ENCODE data around the gene REV3L. TPM values are rescaled to one million over a fixed set of nuclear protein-coding genes. Genes with fewer than 3 reads are reported as not detected.

REV3L gene
- total and polyA plus RNA-seq, 2 donors (not counting 3 experiments of a cell fraction or from before 2014, with no cell fraction given) = 6.0 to 22.7 TPM

GRCh38 chr6:111409430-111409829, 73.6 kb downstream of the REV3L start:
- no peaks in the 10 kb centered on the region for H3K9me3 ChIP-seq (replicated peaks; ENCODE audit: control insufficient read depth, insufficient read depth, low read length)
- BruUV-seq (replicated peaks) = no TSS peak
- no peak overlapping the region for H3K9ac ChIP-seq (replicated peaks; ENCODE audit: extremely low read depth, insufficient read depth, low read length)
- no peaks in the 10 kb centered on the region for H3K79me2 ChIP-seq (ENCODE audit: control insufficient read depth, insufficient read depth, low read length)
- no peaks in the 10 kb centered on the region for H3K9me1 ChIP-seq (replicated peaks; ENCODE audit: control insufficient read depth, extremely low read depth, insufficient read depth, low read length)
- H2AFZ ChIP-seq (ENCODE audit: low read depth, low read length) = no peak overlapping the region
- no peak for TF ChIP-seq EZH2 (IDR thresholded peaks at IDR 0.05; ENCODE audit: borderline replicate concordance, low read depth, low read length, severe bottlenecking)
- TF ChIP-seq MAX (IDR thresholded peaks at IDR 0.05; ENCODE audit: insufficient read depth, insufficient read length) = no peak
- TF ChIP-seq FOS (IDR thresholded peaks at IDR 0.05; ENCODE audit: borderline replicate concordance, insufficient read depth, low read length) = no peak
- TF ChIP-seq GATA2 (IDR thresholded peaks at IDR 0.05; ENCODE audit: insufficient read depth, insufficient read length, low read depth, low read length) = no peak
- TF ChIP-seq POLR2AphosphoS5 (IDR thresholded peaks at IDR 0.05; ENCODE audit: insufficient read depth, low read depth, low read length) = no peak
- H4K20me1 ChIP-seq (replicated peaks; ENCODE audit: control insufficient read depth, extremely low read depth, insufficient read depth, low read length) = no peaks in the 10 kb centered on the region
- CTCF ChIA-PET = no interaction called here
- no peak overlapping the region for H3K27ac ChIP-seq (ENCODE audit: insufficient read depth, low read depth, low read length)
- dilution Hi-C loops (cut with MboI; ENCODE audit: extremely low pct_ligation_motif_present, low sequenced_read_pairs) = no loop called here
- intact Hi-C loops (cut with micrococcal nuclease) = no loop called here
- H3K4me2 ChIP-seq (ENCODE audit: insufficient read depth, low read length) = no peak overlapping the region
- DNase-seq (ENCODE audit: low read depth, low spot score) (no peak), FAIRE-seq (no peak)
- no peaks in the 10 kb centered on the region for H3K4me1 ChIP-seq (ENCODE audit: control insufficient read depth, extremely low read depth, insufficient read depth, low read length)
- H3K4me3 ChIP-seq (replicated peaks in 1 of 3; ENCODE audit: insufficient read depth in 1 of 3, low read depth in 1 of 3, low read length in 3 of 3) = no peak overlapping the region
- POLR2A ChIA-PET = no interaction called here
- H3K27me3 ChIP-seq (ENCODE audit: control insufficient read depth in 2 of 2, insufficient read depth in 2 of 2, low read length in 2 of 2) = no peaks in the 10 kb centered on the region
- H3K36me3 ChIP-seq (ENCODE audit: control insufficient read depth in 2 of 2, extremely low read depth in 1 of 2, insufficient read depth in 2 of 2, low read length in 2 of 2) = no peaks in the 10 kb centered on the region

DNA sequence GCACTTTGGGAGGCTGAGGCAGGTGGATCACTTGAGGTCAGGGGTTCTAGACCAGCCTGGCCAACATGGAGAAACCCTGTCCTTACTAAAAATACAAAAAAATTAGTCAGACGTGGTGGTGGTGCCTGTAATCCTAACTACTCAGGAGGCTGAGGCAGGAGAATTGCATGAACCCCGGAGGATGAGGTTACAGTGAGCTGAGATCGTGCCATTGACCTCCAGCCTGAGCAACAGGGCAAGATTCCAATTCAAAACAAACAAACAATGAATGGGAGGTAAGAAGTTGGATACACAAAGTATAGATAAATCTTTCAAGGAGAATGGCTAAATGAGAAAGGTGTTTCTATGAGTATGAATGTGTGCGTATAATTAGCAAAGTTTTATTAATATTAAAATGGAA, 75.3 kb downstream of the REV3L start:
- TF ChIP-seq POLR2AphosphoS5 (IDR thresholded peaks at IDR 0.05; ENCODE audit: insufficient read depth, low read depth, low read length) = no peak
- no peak for TF ChIP-seq GATA2 (IDR thresholded peaks at IDR 0.05; ENCODE audit: insufficient read depth, insufficient read length, low read depth, low read length)
- no peak for TF ChIP-seq MAX (IDR thresholded peaks at IDR 0.05; ENCODE audit: insufficient read depth, insufficient read length)
- TF ChIP-seq FOS (IDR thresholded peaks at IDR 0.05; ENCODE audit: borderline replicate concordance, insufficient read depth, low read length) = no peak
- no peak for TF ChIP-seq JUN (IDR thresholded peaks at IDR 0.05; ENCODE audit: borderline replicate concordance, insufficient read depth, insufficient read length, low read depth)
- TF ChIP-seq EZH2 (IDR thresholded peaks at IDR 0.05; ENCODE audit: borderline replicate concordance, low read depth, low read length, severe bottlenecking) = no peak
- no peak for TF ChIP-seq POLR2A (IDR thresholded peaks at IDR 0.05; ENCODE audit: low read depth, low read length)
- no peak for TF ChIP-seq MYC (IDR thresholded peaks at IDR 0.05; ENCODE audit: low read depth, low read length)
- TF ChIP-seq, protein P1, sequence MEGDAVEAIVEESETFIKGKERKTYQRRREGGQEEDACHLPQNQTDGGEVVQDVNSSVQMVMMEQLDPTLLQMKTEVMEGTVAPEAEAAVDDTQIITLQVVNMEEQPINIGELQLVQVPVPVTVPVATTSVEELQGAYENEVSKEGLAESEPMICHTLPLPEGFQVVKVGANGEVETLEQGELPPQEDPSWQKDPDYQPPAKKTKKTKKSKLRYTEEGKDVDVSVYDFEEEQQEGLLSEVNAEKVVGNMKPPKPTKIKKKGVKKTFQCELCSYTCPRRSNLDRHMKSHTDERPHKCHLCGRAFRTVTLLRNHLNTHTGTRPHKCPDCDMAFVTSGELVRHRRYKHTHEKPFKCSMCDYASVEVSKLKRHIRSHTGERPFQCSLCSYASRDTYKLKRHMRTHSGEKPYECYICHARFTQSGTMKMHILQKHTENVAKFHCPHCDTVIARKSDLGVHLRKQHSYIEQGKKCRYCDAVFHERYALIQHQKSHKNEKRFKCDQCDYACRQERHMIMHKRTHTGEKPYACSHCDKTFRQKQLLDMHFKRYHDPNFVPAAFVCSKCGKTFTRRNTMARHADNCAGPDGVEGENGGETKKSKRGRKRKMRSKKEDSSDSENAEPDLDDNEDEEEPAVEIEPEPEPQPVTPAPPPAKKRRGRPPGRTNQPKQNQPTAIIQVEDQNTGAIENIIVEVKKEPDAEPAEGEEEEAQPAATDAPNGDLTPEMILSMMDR (IDR thresholded peaks at IDR 0.05; ENCODE audit: extremely low read depth in 1 of 2, insufficient read depth in 1 of 2, low read depth in 1 of 2, low read length in 2 of 2) = no peak
- Histone ChIP-seq H3K79me2 (ENCODE audit: control insufficient read depth, insufficient read depth, low read length) (no peaks in the 10 kb centered on the region), H3K4me1 (ENCODE audit: control insufficient read depth, extremely low read depth, insufficient read depth, low read length) (no peaks in the 10 kb centered on the region), H3K4me2 (ENCODE audit: insufficient read depth, low read length) (no peak overlapping the region), H3K9me3 (replicated peaks; ENCODE audit: control insufficient read depth, insufficient read depth, low read length) (no peaks in the 10 kb centered on the region), H3K9ac (replicated peaks; ENCODE audit: extremely low read depth, insufficient read depth, low read length) (no peak overlapping the region), H3K27ac (ENCODE audit: insufficient read depth, low read depth, low read length) (no peak overlapping the region), H3K9me1 (replicated peaks; ENCODE audit: control insufficient read depth, extremely low read depth, insufficient read depth, low read length) (no peaks in the 10 kb centered on the region), H3K4me3 (replicated peaks in 1 of 3; ENCODE audit: insufficient read depth in 1 of 3, low read depth in 1 of 3, low read length in 3 of 3) (no peak overlapping the region), H3K36me3 (ENCODE audit: control insufficient read depth in 2 of 2, extremely low read depth in 1 of 2, insufficient read depth in 2 of 2, low read length in 2 of 2) (peaks cover 0 to 3% of the 10 kb centered on the region in 2 experiments), H4K20me1 (replicated peaks; ENCODE audit: control insufficient read depth, extremely low read depth, insufficient read depth, low read length) (no peaks in the 10 kb centered on the region), H2AFZ (ENCODE audit: low read depth, low read length) (no peak overlapping the region), H3K27me3 (ENCODE audit: control insufficient read depth in 2 of 2, insufficient read depth in 2 of 2, low read length in 2 of 2) (no peaks in the 10 kb centered on the region)
- no peak for DNase-seq (ENCODE audit: low read depth, low spot score)
- no TSS peak for BruUV-seq (replicated peaks)
- ChIA-PET CTCF (no interaction called here), POLR2A (no interaction called here)
- FAIRE-seq = no peak
- dilution Hi-C loops (cut with MboI; ENCODE audit: extremely low pct_ligation_motif_present, low sequenced_read_pairs) = no loop called here
- intact Hi-C loops (cut with micrococcal nuclease) = no loop called here

Data from endothelial cell of umbilical vein (primary cell).